ENCODE data around the gene ADRB2.

DNA sequence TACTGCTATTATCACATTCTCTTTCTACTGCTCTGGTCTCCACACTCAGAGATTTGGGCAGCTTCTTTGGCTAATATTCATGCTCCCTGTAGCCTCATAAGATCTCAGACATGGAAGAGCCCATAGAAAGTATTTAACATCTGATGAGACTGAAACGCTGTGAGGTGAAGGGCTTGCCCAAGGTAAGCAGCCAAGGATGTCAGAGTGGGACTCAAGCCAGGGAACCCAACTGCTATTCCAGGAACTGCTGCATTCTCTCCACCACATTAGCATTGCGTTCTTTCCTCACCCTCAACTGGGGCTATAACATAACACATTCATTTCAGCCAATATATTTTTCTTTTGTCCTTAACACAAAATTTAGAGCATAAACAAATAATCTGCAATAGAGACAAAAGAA lies 3.8 kb downstream of the ADRB2 start:
- TF ChIP-seq, protein P1, sequence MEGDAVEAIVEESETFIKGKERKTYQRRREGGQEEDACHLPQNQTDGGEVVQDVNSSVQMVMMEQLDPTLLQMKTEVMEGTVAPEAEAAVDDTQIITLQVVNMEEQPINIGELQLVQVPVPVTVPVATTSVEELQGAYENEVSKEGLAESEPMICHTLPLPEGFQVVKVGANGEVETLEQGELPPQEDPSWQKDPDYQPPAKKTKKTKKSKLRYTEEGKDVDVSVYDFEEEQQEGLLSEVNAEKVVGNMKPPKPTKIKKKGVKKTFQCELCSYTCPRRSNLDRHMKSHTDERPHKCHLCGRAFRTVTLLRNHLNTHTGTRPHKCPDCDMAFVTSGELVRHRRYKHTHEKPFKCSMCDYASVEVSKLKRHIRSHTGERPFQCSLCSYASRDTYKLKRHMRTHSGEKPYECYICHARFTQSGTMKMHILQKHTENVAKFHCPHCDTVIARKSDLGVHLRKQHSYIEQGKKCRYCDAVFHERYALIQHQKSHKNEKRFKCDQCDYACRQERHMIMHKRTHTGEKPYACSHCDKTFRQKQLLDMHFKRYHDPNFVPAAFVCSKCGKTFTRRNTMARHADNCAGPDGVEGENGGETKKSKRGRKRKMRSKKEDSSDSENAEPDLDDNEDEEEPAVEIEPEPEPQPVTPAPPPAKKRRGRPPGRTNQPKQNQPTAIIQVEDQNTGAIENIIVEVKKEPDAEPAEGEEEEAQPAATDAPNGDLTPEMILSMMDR (IDR thresholded peaks at IDR 0.05) = no peak
- TF ChIP-seq POLR2AphosphoS5 (IDR thresholded peaks at IDR 0.05; ENCODE audit: low read depth, low read length) = no peak

All from Panc1 (cell line).